Stimulated activated CD4-positive, alpha-beta T cell treated with anti-CD3 and anti-CD28 coated beads, TNF-alpha, amount 100 ng/mL, for 48 hours (primary cell): ENCODE measurements around the gene ALKBH5.

Source experiments
- DNase-seq, 3 donors: peaks; one replicate each; pipeline ENCODE4 v3.0.0-alpha.2; 2020; ENCODE audit warnings: low read depth in 3 of 3

ALKBH5 gene

GRCh38 chr17:18158022-18158600 lies 25.5 kb upstream of the ALKBH5 start:
- peak; percentile 93 to 100 (median 93) for DNase-seq

- DNase-seq = no peak
Measured at GRCh38 chr17:18159551-18160120, 24.0 kb upstream of the ALKBH5 start.

DNA sequence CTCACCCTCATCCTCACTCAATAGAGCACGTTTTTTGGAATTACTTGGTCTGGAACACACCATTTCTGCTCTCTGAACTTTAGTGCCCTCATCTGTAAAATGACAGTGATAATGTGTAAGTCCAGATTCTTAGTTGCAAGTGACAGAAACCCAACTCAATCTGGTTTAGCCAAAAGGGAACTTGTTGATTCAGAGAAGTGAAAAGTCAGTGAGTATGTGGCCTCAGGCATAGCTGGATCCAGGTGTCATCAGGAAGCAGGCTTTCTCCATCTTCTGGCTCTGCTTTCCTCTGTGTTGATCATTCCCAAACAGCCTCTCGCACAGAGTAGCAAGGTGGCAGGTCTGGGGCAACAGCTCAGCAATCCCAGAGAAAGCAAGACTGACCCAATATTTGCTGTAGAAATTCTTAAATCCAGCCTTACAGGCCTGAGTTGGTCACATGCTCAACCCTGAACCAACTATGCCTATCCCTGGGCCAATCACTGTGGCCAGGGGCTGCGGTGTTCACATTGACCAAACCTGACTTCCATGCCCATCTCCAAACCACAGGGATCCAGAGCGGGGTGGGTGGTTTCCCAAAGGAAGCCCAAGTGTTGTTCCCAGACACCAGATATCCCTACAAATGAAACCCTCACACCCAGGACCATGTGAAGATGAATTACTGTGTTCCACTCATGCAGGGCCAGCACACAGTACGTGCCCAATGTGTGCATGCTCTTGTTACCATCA lies 23.3 kb upstream of the ALKBH5 start:
- DNase-seq = no peak

- no peak for DNase-seq
Measured at GRCh38 chr17:18161207-18162145, 22.2 kb upstream of the ALKBH5 start.

DNA sequence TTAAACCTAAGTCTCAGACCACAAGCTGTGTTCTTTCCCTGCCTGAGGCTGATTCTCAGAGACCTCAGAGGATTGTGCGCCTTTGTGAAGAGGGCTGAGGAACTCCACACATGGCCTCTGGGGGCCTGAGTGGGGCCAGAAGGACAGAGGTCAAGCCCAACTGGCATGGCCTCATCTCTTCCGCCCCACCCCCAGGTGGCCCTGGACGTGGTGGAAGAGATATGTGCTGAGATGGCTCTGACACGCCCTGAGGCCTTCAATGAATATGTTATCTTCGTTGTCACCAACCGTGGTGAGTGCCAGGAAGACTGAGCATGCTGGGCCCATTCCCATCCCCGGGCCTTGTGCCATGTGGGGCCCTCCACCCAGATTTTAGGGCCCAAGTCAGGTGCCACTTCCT lies 20.1 kb upstream of the ALKBH5 start:
- no peak for DNase-seq

DNA sequence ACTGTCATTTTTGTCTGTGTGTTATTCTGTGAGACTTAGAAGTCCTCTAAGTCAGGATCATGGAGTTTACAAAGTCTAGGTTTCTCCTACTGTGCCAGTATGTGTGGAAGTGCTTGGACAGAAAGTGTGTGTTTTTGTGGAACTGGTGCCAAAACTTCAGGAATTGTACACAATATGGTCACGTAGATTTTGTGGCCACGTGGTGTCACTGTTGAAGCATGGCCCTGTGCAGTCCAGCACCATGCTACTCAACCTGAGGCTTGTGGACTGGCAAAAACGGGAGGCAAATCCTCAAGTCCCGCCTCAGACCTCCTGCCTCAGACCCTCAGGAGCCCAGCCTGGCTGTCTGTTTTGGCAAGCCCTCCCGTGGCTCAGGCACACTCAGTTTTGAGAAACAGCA lies 16.7 kb upstream of the ALKBH5 start:
- DNase-seq = no peak

- DNase-seq = no peak
Measured at GRCh38 chr17:18167421-18167820, 16.2 kb upstream of the ALKBH5 start.

DNA sequence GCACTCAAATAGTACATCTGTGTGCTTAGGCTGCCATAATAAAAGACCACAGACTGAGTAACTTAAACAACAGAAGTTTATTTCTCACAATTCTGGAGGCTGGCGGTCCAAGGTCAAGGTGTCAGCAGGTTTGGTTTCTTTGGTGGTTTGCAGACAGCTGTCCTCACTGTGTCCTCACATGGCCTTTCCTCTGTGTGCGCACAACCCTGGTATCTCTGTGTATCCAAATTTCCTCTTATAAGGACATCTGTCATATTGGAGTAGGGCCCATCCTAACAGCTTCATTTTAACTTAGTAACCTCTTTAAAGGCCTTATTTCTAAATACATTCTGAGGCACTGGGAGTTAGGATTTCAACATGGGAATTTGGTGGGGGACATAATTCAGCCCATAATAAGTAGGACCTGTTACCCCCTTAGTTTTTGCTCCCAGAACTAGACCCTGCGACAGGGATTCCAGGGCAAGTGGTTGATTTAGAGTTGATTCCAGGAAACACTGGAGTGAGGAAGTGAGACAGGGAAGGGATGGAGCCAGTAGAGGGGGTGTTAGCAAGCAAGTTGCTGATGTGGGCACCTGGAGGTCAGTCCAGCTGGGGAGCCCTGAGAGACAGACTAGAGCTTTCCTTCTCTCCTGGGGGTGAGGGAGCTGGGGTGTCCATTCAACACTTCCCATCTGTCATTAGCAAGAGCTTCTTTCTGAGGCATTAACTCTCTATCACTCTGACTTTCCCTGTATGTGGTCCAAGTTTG lies 10.9 kb upstream of the ALKBH5 start:
- no peak for DNase-seq

DNA sequence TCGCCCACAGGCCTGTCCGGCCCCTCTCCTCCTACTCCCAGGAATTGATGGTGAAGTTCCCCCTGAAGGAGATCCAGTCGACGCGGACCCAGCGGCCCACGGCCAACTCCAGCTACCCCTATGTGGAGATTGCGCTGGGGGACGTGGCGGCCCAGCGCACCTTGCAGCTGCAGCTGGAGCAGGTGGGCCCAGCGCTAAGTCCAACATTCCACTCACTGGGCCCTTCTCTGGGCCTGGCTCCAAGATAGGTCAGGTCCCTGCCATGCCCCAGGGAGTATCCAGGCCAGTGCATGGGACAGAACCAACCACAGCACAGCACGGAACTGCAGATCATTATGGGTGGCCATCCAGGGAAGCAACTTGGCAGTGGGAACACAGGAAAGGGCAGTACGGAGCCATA lies 9.9 kb upstream of the ALKBH5 start:
- no peak for DNase-seq

- DNase-seq = no peak
Measured at GRCh38 chr17:18176176-18176575, 7.5 kb upstream of the ALKBH5 start.

DNA sequence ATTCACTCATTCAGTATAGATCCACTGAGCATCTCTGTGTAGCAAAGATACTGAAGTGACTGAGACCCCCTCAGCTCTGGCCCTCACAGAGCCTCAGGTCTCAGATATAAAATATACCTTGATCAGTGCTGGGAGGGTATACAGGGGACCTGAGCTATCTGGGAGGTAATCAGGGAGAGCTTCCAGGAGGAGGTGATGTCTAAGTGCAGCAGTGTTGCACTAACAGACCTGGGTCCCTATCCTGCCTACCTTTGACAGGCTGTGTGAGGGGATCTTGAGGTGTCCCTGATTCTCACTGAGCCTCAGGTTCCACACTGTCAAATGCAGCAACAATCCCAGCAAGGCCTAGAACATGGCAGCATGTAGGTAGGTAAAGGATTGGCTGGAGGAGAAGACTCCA lies 6.5 kb upstream of the ALKBH5 start:
- DNase-seq = no peak

DNA sequence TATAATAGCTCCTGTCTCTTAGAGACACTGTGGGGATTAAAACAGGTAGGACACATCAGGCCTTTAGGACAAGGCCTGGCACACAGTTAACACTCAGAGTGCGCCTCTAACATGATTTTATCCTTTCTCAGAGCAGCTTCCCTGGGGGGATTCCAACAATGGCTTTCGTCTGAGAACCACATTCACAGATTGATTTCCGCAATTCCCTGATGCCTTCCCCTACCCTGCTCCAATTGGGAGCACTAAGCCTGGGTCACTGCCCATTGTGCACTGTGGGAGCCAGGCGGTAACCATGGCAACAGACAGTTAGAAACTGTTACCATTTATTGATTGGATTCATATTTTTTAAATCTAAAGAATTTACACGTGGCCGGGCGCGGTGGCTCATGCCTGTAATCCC lies 5.9 kb upstream of the ALKBH5 start:
- DNase-seq = no peak

- DNase-seq = no peak
Measured at GRCh38 chr17:18179196-18179595, 4.4 kb upstream of the ALKBH5 start.

- no peak for DNase-seq
Measured at GRCh38 chr17:18179804-18180203, 3.8 kb upstream of the ALKBH5 start.

- peak; percentile 46 to 65 (median 53) for DNase-seq
Measured at GRCh38 chr17:18181358-18181757, 2.3 kb upstream of the ALKBH5 start.

DNA sequence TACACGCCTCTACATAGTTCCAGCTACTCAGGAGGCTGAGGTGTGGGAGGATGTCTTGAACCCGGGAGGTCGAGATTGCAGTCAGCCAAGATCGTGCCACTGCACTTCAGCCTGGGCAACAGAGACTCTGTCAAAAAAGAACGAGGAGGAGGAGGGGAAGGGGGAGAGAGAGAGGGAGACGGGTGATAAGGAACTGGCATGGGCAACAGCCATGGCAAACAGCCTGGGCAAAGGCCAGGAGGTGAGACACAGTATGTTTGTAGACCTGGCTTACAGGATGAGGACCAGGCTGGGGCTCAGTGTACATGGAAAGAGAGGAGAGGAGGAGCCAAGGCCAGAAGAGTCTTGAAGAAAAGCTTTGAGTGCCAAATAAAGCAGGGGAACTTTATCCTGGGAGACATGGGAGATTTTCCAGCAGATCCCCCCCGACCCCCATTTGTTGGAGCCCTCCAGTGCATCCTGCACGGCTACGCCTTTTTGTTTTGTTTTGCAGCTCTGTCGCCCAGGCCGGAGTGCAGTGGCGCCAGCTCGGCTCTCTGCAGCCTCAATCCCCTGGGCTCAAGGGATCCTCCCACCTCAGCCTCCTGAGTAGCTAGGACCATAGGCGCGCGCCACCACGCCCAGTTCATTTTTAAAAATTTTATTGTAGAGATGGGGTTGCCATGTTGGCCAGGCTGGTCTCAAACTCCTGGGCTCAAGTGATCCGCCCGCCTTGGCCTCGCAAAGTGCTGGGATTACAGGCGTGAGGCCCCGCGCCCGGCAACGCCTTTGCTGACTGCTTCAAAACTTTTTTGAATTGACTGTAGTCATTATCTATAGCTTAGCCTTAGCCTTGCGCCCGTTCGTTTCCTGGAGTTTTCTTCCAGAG lies 1.3 kb upstream of the ALKBH5 start:
- DNase-seq = peak in 2 of 3 donors; percentile 10 to 13

DNA sequence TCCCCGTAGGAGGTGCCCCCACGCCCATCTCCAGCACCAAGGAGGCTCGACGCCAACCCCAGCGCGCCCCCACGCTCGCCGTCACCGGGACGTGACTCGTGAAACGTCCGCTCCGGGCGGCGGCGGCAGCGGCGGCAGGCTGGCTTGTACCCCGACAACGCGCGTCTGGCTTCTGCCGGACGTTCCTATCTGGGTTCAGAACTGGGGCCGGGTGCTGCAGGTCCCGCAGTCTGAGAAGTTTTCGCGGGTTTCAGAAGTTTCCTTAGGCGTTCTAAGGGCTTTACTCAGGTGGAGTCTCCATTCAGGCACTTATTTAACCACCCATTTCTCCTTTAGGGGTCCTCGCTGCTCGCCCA lies 672 bp upstream of the ALKBH5 start:
- DNase-seq = peak; percentile 68 to 79 (median 70)

- DNase-seq = peak; percentile 47 to 63 (median 58)
Measured at GRCh38 chr17:18184143-18185031, 759 bp downstream of the ALKBH5 start.

GRCh38 chr17:18185391-18185790 lies 1.8 kb downstream of the ALKBH5 start:
- DNase-seq = no peak
